K562 (cell line): ENCODE data around the gene KLRD1. TPM values are rescaled to one million over a fixed set of nuclear protein-coding genes. Genes with fewer than 3 reads are reported as not detected.

Experiments
- ATAC-seq: fragments of 200-7000 bp; cut with Tn5 transposase; 3 replicates; pipeline ENCODE4 v1.9.1; 2020; ENCODE audit warnings: moderate library complexity
- BruUV-seq: library from RNA; stranded (reverse); fragments of 400-500 nt; replicated peaks from 2 replicates; lab custom pipeline; 2021; lab: Mats Ljungman, UMichigan
- CTCF ChIA-PET: fragments of 300-600 bp; formaldehyde crosslinking; extraction: SDS; loops from one replicate; lab custom pipeline; 2021; ENCODE audit warnings: low intra/inter-chr PET ratio; lab: Yijun Ruan, JAX
- POLR2A ChIA-PET: fragments of 300-600, 350-650 bp; sonication (Branson Sonifier 250); formaldehyde crosslinking; extraction: SDS; loops from one replicate; lab custom pipeline; 2021; ENCODE audit warnings: antibody characterized with exemption, inconsistent platforms; lab: Yijun Ruan, JAX
- DNase-seq, 4 experiments: peaks; one replicate each; pipeline versions ENCODE4 v3.0.0 to v3.0.0-alpha.2; 2011 to 2018; ENCODE audit warnings: low spot score in 3 of 4, mixed read lengths in 3 of 4; ENCODE audit errors: extremely low read depth in 1 of 4
- FAIRE-seq: peaks from 2 replicates; lab custom pipeline; 2011; peaks lifted over from hg19 to GRCh38; lab: Jason Lieb, UNC
- H2AFZ ChIP-seq: 2 replicates; pipeline ENCODE4 v1.6.0; 2011; ENCODE audit warnings: low read depth, low read length, control low read depth, inconsistent platforms
- H3K27ac ChIP-seq: fragments of 200-600 bp; 3 replicates; pipeline ENCODE4 v1.8.0; 2011; ENCODE audit warnings: low read depth, mild to moderate bottlenecking, control low read depth, inconsistent platforms, low read length, moderate library complexity, mixed read lengths; ENCODE audit errors: extremely low read depth
- H3K27me3 ChIP-seq, 2 experiments: fragments of 300-600 bp in 1 of 2; 2 replicates in 1 of 2; 3 replicates in 1 of 2; pipeline versions ENCODE4 v1.6.0 to v1.8.0; 2011; ENCODE audit warnings: inconsistent platforms in 2 of 2, low read length in 2 of 2, mild to moderate bottlenecking in 1 of 2, mixed read lengths in 1 of 2, moderate library complexity in 1 of 2; ENCODE audit not compliant: control insufficient read depth in 2 of 2, insufficient read depth in 2 of 2
- H3K36me3 ChIP-seq: fragments of 300-600 bp; 3 replicates; pipeline ENCODE4 v1.8.0; 2011; ENCODE audit warnings: mild to moderate bottlenecking, low read length, inconsistent platforms; ENCODE audit not compliant: control insufficient read depth, insufficient read depth
- H3K4me1 ChIP-seq, 2 experiments: fragments of 200-600 bp in 1 of 2; replicated peaks in 1 of 2; 2 replicates in 1 of 2; 3 replicates in 1 of 2; pipeline versions ENCODE4 v1.5.1 to v1.8.0; 2011; ENCODE audit warnings: inconsistent platforms in 2 of 2, low read length in 2 of 2, mild to moderate bottlenecking in 1 of 2, mixed read lengths in 1 of 2, moderate library complexity in 1 of 2; ENCODE audit not compliant: control insufficient read depth in 2 of 2, insufficient read depth in 2 of 2
- H3K4me2 ChIP-seq: 2 replicates; pipeline ENCODE4 v1.6.1; 2011; ENCODE audit warnings: low read length, control low read depth, inconsistent platforms, mixed read lengths; ENCODE audit not compliant: insufficient read depth
- H3K4me3 ChIP-seq: fragments of 200-600 bp; sonication (generic), shearing (Covaris generic); 2 replicates; pipeline ENCODE4 v1.5.1; 2016; ENCODE audit warnings: control low read depth, inconsistent platforms
- H3K79me2 ChIP-seq: fragments of 200-600 bp; 3 replicates; pipeline ENCODE4 v1.8.0; 2011; ENCODE audit warnings: low read length, inconsistent platforms; ENCODE audit not compliant: control insufficient read depth, insufficient read depth
- H3K9ac ChIP-seq, 2 experiments: 2 replicates each; pipeline versions ENCODE4 v1.6.0 to v1.6.1; 2011; ENCODE audit warnings: low read depth in 2 of 2, low read length in 2 of 2, control low read depth in 1 of 2, inconsistent platforms in 1 of 2, mild to moderate bottlenecking in 1 of 2, mixed read lengths in 1 of 2; ENCODE audit not compliant: insufficient read depth in 1 of 2
- H3K9me1 ChIP-seq: one replicate; pipeline ENCODE4 v1.6.0; 2011; ENCODE audit warnings: inconsistent platforms, mild to moderate bottlenecking, low read length, moderate library complexity; ENCODE audit not compliant: control insufficient read depth, insufficient read depth
- H3K9me3 ChIP-seq: replicated peaks from 2 replicates; pipeline ENCODE4 v1.5.1; 2011; ENCODE audit warnings: low read depth, low read length, inconsistent platforms; ENCODE audit not compliant: control insufficient read depth, insufficient read depth
- H4K20me1 ChIP-seq: replicated peaks from 2 replicates; pipeline ENCODE4 v1.6.1; 2011; ENCODE audit warnings: low read length, inconsistent platforms, mixed read lengths; ENCODE audit not compliant: control insufficient read depth, insufficient read depth
- ELF1 ChIP-seq: fragments of 200-800 bp; sonication (Bioruptor generic); IDR thresholded peaks from 2 replicates; pipeline ENCODE4 v1.6.1; 2016; ENCODE audit warnings: missing genetic modification characterization, missing compliant biosample characterization
- MAFG ChIP-seq: fragments of 450-650 bp; conservative IDR thresholded peaks from 2 replicates; pipeline ENCODE4 v1.6.1; 2016; ENCODE audit warnings: missing genetic modification characterization, missing compliant biosample characterization
- MECOM ChIP-seq: fragments of 250-450 bp; sonication (Bioruptor Pico); IDR thresholded peaks from 2 replicates; pipeline ENCODE4 v1.8.0; 2022; ENCODE audit warnings: inconsistent platforms
- NFIX ChIP-seq: fragments of 250-450 bp; sonication (Bioruptor Pico); IDR thresholded peaks from 2 replicates; pipeline ENCODE4 v1.4.0; 2020; ENCODE audit warnings: low read depth, mild to moderate bottlenecking, moderate library complexity
- NRF1 ChIP-seq, 2 experiments: fragments of 450-650 bp; IDR thresholded peaks in 1 of 2; conservative IDR thresholded peaks in 1 of 2; 2 replicates each; pipeline ENCODE4 v1.6.1; 2014; ENCODE audit warnings: mild to moderate bottlenecking in 2 of 2
- SMARCC2 ChIP-seq: fragments of 450-650 bp; IDR thresholded peaks from 2 replicates; pipeline ENCODE4 v1.6.1; 2017; ENCODE audit warnings: antibody characterized with exemption, moderate library complexity, mild to moderate bottlenecking, low read depth
- SNIP1 ChIP-seq: fragments of 450-650 bp; IDR thresholded peaks from 2 replicates; pipeline ENCODE4 v1.7.1; 2017; ENCODE audit warnings: low read depth, mild to moderate bottlenecking
- SP1 ChIP-seq: sonication (generic); formaldehyde crosslinking; IDR thresholded peaks from 2 replicates; pipeline ENCODE4 v1.8.1; 2022; ENCODE audit warnings: mild to moderate bottlenecking, missing genetic modification reagents
- SPI1 ChIP-seq: IDR thresholded peaks from 2 replicates; pipeline ENCODE4 v1.6.1; 2011; ENCODE audit warnings: low read depth, low read length, control low read depth, borderline replicate concordance
- SREBF2 ChIP-seq: sonication (generic); formaldehyde crosslinking; IDR thresholded peaks from 2 replicates; pipeline ENCODE4 v1.4.0; 2020; ENCODE audit warnings: mild to moderate bottlenecking, missing genetic modification reagents
- ZNF146 ChIP-seq: IDR thresholded peaks from one replicate; pipeline ENCODE4 v1.6.1; 2018; ENCODE audit warnings: missing compliant biosample characterization; ENCODE audit not compliant: unreplicated experiment
- WGBS: fragments of 100-300 bp; shearing (Covaris generic); methylation state at CpG from one replicate; pipeline ENCODE4 v1.1.6; 2016; ENCODE audit warnings: low coverage, mixed read lengths; ENCODE audit not compliant: insufficient coverage; ENCODE audit errors: missing lambda C conversion rate; 5-methylcytosine and 5-hydroxymethylcytosine counted together
- in situ Hi-C: fragments of 300-500 bp; cut with MboI; formaldehyde crosslinking; loops from 4 replicates; pipeline ENCODE4 v1.15.0; 2018; ENCODE audit warnings: inconsistent platforms, mixed read lengths
- intact Hi-C: fragments of 100-400 bp; cut with micrococcal nuclease; formaldehyde crosslinking; loops from 2 replicates; pipeline ENCODE4 v1.14.2; 2022
- polyA plus RNA-seq, 8 experiments: library from polyadenylated mRNA; depleted of rRNA in 4 of 8; stranded (reverse) in 5 of 8; unstranded in 3 of 8; fragments of >200 nt; fragmentation: Nextera tagmentation in 2 of 8; fragmentation: Illumina TruSeq in 1 of 8; extraction: Ambion mirVana in 2 of 8; extraction: Trizol in 1 of 8; gene quantifications; 2 replicates each; pipeline versions ENCODE4 v1.2.1 to v1.2.3, GENCODE V29; 2011 to 2014; ENCODE audit warnings: inconsistent platforms in 1 of 8, missing spikeins in 1 of 8
- total RNA-seq, 7 experiments: library from RNA; depleted of rRNA in 6 of 7; stranded (reverse); fragments of >200 nt in 6 of 7; fragmentation: Illumina TruSeq in 2 of 7; extraction: Trizol in 2 of 7; gene quantifications; 2 replicates each; pipeline versions ENCODE4 v1.2.1 to v1.2.3, GENCODE V29; 2011 to 2021; ENCODE audit warnings: low replicate concordance in 1 of 7
- TF ChIP-seq, protein P1 (sequence below), 3 experiments: IDR thresholded peaks in 2 of 3; conservative IDR thresholded peaks in 1 of 3; 2 replicates each; pipeline ENCODE4 v1.5.1; 2011 to 2012; ENCODE audit warnings: low read length in 3 of 3, mild to moderate bottlenecking in 3 of 3, control low read depth in 2 of 3, improper control_type of control experiment in 1 of 3, inconsistent platforms in 1 of 3, low read depth in 1 of 3, mixed read lengths in 1 of 3, moderate library complexity in 1 of 3; ENCODE audit not compliant: insufficient read depth in 2 of 3
- TF ChIP-seq, protein P2 (sequence below): fragments of 450-650 bp; IDR thresholded peaks from 2 replicates; pipeline ENCODE4 v1.6.1; 2017; ENCODE audit warnings: antibody characterized with exemption, mild to moderate bottlenecking

Gene KLRD1
- total and polyA plus RNA-seq, 9 of the 15 experiments (the other 6 are each of a cell fraction or from before 2014, with no cell fraction given) = not detected

DNA sequence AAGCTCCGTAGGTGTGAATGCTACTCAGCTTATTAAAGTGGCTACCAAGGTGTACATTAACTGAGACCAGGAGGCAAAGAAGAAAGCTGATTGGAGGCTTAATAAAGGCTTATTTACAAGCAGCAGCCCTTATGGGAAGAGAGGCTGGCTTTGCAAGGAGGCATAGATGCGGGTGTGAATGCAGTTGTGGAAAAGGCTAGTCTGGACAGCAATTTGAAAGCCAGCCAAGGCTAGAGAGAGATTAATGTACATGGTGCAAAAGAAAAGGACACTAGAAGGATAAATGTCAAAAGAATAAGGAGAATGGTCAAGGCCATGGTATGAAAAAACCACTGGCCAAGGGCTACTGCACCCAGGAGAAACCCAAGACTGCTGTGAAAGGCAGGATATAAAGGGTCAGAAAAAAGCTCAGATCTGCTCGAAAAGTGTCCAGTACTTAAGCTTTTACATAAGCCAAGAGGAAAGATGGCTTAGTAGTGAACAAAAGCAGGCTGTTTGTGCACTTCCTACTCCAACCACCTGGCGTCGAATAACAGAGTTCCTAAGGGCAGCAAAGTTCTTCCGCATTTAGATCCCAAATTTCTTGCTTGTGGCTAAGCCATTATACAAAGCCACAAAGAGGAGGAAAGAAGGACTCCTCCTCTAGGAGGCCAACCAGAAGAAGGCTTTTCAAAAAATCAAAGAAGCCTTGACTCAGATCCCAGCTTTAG lies 58.2 kb downstream of the KLRD1 start:
- no TSS peak for BruUV-seq
- Histone ChIP-seq H3K4me3 (peak overlapping the region; percentile 65), H4K20me1 (no peaks in the 10 kb centered on the region), H3K79me2 (peaks cover 31% of the 10 kb centered on the region), H3K36me3 (no peaks in the 10 kb centered on the region; the same call in 1 of the 3 replicates), H3K27ac (peak overlapping the region; percentile 99), H2AFZ (peak overlapping the region; percentile 91), H3K9me1 (no peaks in the 10 kb centered on the region), H3K4me2 (peak overlapping the region; percentile 97), H3K9ac (peak overlapping the region in 1 of 2 experiments; percentile 91; a peak in 2 of 4 replicates), H3K9me3 (peaks cover 6% of the 10 kb centered on the region), H3K4me1 (peaks cover 2 to 21% of the 10 kb centered on the region in 2 experiments; a peak in 4 of 5 replicates), H3K27me3 (no peaks in the 10 kb centered on the region)
- DNase-seq = peak in 2 of 4 experiments; percentile 10 to 64
- in situ Hi-C loops (no loop called here), intact Hi-C loops (no loop called here)
- TF ChIP-seq NFIX (CRISPR knock-in tag) (no peak), NRF1 (conservative IDR thresholded peaks at IDR 0.05 in 1 of 2, IDR thresholded peaks at IDR 0.05 in 1 of 2) (no peak), ELF1 (tag) (peak; percentile 33; the same call in 1 of the 2 replicates), ZNF146 (CRISPR knock-in tag) (no peak), SMARCC2 (no peak), MAFG (tag) (no peak), SP1 (0 out of 2 replicates have a peak, but pooled peaks have one; percentile 26), SREBF2 (no peak), SPI1 (0 out of 2 replicates have a peak, but pooled peaks have one; percentile 2), SNIP1 (no peak), MECOM (CRISPR knock-in tag) (no peak)
- TF ChIP-seq, protein P1, sequence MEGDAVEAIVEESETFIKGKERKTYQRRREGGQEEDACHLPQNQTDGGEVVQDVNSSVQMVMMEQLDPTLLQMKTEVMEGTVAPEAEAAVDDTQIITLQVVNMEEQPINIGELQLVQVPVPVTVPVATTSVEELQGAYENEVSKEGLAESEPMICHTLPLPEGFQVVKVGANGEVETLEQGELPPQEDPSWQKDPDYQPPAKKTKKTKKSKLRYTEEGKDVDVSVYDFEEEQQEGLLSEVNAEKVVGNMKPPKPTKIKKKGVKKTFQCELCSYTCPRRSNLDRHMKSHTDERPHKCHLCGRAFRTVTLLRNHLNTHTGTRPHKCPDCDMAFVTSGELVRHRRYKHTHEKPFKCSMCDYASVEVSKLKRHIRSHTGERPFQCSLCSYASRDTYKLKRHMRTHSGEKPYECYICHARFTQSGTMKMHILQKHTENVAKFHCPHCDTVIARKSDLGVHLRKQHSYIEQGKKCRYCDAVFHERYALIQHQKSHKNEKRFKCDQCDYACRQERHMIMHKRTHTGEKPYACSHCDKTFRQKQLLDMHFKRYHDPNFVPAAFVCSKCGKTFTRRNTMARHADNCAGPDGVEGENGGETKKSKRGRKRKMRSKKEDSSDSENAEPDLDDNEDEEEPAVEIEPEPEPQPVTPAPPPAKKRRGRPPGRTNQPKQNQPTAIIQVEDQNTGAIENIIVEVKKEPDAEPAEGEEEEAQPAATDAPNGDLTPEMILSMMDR (IDR thresholded peaks at IDR 0.05 in 2 of 3, conservative IDR thresholded peaks at IDR 0.05 in 1 of 3; ENCODE audit: insufficient read depth in 2 of 3, low read depth in 1 of 3, low read length in 3 of 3) = peak; percentile 22 to 48 (median 47); a peak in 5 of 6 replicates
- TF ChIP-seq, protein P2, sequence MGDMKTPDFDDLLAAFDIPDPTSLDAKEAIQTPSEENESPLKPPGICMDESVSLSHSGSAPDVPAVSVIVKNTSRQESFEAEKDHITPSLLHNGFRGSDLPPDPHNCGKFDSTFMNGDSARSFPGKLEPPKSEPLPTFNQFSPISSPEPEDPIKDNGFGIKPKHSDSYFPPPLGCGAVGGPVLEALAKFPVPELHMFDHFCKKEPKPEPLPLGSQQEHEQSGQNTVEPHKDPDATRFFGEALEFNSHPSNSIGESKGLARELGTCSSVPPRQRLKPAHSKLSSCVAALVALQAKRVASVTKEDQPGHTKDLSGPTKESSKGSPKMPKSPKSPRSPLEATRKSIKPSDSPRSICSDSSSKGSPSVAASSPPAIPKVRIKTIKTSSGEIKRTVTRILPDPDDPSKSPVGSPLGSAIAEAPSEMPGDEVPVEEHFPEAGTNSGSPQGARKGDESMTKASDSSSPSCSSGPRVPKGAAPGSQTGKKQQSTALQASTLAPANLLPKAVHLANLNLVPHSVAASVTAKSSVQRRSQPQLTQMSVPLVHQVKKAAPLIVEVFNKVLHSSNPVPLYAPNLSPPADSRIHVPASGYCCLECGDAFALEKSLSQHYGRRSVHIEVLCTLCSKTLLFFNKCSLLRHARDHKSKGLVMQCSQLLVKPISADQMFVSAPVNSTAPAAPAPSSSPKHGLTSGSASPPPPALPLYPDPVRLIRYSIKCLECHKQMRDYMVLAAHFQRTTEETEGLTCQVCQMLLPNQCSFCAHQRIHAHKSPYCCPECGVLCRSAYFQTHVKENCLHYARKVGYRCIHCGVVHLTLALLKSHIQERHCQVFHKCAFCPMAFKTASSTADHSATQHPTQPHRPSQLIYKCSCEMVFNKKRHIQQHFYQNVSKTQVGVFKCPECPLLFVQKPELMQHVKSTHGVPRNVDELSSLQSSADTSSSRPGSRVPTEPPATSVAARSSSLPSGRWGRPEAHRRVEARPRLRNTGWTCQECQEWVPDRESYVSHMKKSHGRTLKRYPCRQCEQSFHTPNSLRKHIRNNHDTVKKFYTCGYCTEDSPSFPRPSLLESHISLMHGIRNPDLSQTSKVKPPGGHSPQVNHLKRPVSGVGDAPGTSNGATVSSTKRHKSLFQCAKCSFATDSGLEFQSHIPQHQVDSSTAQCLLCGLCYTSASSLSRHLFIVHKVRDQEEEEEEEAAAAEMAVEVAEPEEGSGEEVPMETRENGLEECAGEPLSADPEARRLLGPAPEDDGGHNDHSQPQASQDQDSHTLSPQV = 0 out of 2 replicates have a peak, but pooled peaks have one; percentile 19
- ChIA-PET POLR2A (interaction anchor here (0.6 to 0.9 kb wide), 3 partner anchors 16 to 356 kb away, joined by 3 to 4 read pairs (median 3); no protein-coding TSS in a partner anchor), CTCF (no interaction called here)
- peak; percentile 9; the same call in 1 of the 3 replicates for ATAC-seq
- WGBS = 5% methylated on average over 6 of the region's 6 CpGs
- FAIRE-seq = peak; percentile 29
